GM18505 (cell line): Measurements from ENCODE around the gene HOXD9.

ENCODE experiments used
- ATAC-seq: cut with Tn5 transposase; IDR thresholded peaks from one replicate; pipeline ENCODE4 v1.9.1; 2021; ENCODE audit not compliant: unreplicated experiment
- POLR2A ChIP-seq: IDR thresholded peaks from 4 replicates; pipeline ENCODE4 v1.6.1; 2011; ENCODE audit warnings: borderline replicate concordance; ENCODE audit not compliant: insufficient read depth, insufficient read length; ENCODE audit errors: extremely low read depth

The HOXD9 gene

DNA sequence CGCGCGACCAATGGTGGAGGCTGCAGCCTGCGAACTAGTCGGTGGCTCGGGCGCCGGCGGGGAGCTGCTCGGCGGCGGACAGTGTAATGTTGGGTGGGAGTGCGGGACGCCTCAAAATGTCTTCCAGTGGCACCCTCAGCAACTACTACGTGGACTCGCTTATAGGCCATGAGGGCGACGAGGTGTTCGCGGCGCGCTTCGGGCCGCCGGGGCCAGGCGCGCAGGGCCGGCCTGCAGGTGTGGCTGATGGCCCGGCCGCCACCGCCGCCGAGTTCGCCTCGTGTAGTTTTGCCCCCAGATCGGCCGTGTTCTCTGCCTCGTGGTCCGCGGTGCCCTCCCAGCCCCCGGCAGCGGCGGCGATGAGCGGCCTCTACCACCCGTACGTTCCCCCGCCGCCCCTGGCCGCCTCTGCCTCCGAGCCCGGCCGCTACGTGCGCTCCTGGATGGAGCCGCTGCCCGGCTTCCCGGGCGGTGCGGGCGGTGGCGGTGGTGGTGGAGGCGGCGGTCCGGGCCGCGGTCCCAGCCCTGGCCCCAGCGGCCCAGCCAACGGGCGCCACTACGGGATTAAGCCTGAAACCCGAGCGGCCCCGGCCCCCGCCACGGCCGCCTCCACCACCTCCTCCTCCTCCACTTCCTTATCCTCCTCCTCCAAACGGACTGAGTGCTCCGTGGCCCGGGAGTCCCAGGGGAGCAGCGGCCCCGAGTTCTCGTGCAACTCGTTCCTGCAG lies at the start of gene HOXD9:
Gene HOXD9 (plus strand): TSS at position 37 of the 728 bp plus-strand sequence. CDS start 50 bp downstream, at position 87.
- no peak for TF ChIP-seq POLR2A
- ATAC-seq: no peak

- ATAC-seq: no peak
- TF ChIP-seq POLR2A: no peak
Measured at GRCh38 chr2:176072951-176073904, 49.3 kb upstream of the HOXD9 start.

DNA sequence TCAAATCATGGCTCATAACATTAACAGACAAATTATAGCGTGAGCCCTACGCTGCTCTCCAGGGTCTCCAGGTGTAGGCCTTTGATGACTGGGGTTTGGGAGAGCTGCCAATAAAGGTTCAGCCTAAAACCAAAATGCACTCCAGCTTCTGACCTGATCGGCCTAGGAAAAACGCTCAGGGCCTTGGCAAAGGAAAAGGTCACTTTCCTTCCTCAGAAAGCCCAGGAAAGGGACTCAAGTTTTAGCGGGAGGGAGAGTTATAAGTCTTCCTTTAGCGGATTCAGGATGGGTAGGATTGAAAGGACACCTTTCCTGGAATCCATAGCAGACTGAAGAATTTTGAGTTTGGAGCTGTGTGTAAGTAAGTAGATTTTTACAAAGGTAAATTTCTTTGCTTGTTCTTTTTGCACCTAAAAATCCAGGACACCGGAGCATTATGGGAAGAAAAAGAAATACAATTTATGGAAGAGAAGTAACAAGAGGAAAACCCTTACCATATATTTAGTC lies 47.5 kb upstream of the HOXD9 start:
- no peak for TF ChIP-seq POLR2A
- no peak for ATAC-seq

GRCh38 chr2:176075481-176075880 lies 47.0 kb upstream of the HOXD9 start:
- no peak for ATAC-seq

DNA sequence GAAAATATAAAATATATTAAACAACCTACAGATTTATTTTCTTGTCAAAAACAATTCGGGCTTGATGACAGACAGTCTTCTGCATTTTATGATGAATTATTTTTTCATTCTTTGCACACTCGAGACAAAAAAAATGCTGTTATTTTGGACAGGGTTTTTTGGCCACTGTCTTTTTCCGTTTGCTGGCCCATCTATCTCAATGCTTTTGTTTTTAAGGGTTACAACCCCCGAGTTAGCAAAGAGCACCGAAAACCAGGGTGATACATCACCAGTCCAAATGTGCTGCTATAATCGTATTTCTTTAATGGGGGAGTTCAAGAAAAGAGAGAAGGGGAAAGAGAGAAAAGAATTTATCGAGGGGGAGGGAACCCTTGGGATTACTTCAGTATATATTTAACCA lies 46.5 kb upstream of the HOXD9 start:
- TF ChIP-seq POLR2A: no peak
- no peak for ATAC-seq

More at GRCh38 chr2:176075481-176075880, 47.0 kb upstream of the HOXD9 start:
- TF ChIP-seq POLR2A: no peak

GRCh38 chr2:176076796-176077195 lies 45.7 kb upstream of the HOXD9 start:
- ATAC-seq: no peak
- TF ChIP-seq POLR2A: no peak

DNA sequence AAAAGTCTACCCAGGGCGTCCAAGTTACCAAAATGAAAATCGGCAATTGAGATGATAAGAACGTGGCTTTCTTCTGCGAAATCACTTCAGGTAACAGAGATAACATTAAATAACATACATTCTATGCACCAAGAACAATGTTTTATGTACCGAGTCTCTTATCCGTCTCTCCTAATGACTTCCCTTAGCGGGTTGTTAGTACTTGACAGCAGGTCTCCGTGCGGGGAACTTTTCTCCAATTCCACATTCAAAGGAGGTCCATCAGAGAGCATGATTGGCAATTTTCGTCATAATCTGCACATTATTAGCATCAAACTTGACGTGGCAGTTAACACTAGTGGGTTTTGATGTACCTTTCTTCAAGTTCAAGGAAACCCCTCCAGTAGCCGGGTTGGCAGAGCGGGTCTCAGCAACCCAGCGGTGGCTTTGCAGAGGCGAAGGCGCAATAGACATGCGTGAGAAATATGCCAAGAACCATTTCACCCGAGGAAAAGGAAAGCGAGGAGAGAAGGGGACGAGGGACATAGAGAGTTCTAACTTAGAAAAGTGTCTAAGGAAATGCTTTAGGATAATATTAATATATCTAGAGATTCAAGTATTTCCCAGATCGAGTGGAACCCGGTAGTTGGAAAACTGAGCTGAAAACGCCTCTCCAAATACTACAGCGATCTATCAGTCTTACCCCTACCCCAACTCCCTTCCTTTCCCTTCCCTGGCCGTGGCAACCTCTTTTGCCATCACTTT lies 43.8 kb upstream of the HOXD9 start:
- ATAC-seq: no peak

GRCh38 chr2:176079285-176079830 lies 43.2 kb upstream of the HOXD9 start:
- ATAC-seq: no peak

More for the DNA sequence above, 43.8 kb upstream of the HOXD9 start:
- TF ChIP-seq POLR2A: no peak

DNA sequence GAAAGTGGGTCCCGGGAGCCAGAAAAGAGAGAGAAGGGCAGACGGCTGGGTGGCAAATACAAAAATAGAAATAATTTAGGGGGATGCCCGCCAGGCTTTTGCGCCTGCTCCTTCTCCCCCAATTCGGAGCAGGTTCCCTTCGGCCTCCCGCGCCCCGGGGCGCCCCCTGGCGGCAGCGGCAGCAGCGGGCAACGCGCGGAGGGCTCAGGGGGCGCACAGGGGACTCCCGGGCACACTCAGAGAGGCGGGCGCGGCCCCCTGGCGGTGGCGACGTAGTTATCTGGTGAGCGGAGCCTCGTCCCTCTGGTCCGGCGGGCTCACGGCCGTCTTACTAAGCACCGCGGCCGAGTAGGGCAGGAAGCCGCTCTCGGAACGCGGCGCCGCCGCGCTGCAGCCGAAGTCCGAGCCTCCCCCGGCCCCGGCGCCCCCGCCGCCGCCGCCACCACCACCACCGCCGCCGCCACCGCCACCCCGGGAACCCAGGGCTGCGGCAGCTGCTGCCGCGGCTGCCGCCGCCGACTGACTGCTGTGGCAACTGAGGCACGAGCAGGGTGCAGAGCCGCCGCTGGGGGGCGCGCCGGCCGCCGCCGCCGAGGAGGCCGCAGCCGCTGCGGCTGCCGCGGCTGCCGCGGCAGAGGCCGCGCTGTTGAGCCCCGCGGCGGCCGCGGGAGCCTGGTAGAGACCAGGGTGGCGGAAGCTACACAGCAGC lies 42.5 kb upstream of the HOXD9 start:
- ATAC-seq: no peak
- no peak for TF ChIP-seq POLR2A

More at GRCh38 chr2:176079285-176079830, 43.2 kb upstream of the HOXD9 start:
- TF ChIP-seq POLR2A: no peak

DNA sequence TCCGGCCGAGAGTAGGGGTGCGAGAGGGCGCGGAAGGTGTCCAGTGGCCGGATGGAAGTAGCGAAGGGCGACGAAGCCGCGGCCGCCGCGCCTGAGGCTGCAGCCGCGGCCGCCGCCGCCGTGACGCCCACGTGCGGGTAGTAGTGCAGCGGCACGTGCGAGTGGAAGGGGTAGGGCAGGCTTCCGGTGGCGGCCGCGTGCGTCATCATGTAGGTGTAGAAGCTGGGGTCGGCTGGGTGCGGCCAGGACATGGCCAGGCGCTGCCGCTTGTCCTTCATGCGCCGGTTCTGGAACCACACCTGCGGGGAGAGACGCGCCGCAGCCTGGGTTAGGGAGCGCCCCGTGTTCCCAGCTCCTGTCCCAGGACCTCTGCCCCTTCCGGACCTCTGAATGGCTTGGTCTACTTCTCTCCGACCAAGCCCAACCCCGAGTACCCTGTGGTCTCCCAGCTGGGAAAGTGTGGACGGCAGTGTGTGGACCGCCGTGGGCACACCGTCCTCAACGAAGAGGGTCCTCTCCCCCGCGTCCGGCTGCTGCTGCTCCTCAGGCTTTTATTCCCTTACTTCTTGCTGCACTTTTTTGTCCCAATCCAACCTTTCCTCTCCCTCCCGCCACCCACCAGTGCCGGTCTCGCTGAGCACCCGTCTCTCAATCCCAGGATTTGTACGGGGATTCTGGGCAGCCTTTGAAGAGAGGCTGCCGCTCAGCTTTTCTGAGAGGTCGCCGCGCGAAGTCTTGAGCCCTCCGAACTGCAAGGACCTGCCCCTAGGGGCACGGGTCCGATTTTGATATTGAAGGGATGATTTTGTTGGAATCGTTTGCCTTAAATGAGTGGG lies 41.8 kb upstream of the HOXD9 start:
- no peak for ATAC-seq
- no peak for TF ChIP-seq POLR2A

- no peak for ATAC-seq
- TF ChIP-seq POLR2A: no peak
Measured at GRCh38 chr2:176081376-176081836, 41.1 kb upstream of the HOXD9 start.
